ENCODE data around the gene USP25.

Gene USP25

GRCh38 chr21:15826147-15826780 lies 96.5 kb downstream of the USP25 start:
- no peak for TF ChIP-seq ZNF8 (CRISPR knock-in tag; IDR thresholded peaks at IDR 0.05)
- TF ChIP-seq TCF4 (CRISPR knock-in tag; IDR thresholded peaks at IDR 0.05; ENCODE audit: borderline replicate concordance): no peak
- TF ChIP-seq SNAI2 (CRISPR knock-in tag; IDR thresholded peaks at IDR 0.05): no peak
- TF ChIP-seq RARB (CRISPR knock-in tag; IDR thresholded peaks at IDR 0.05): no peak
- TF ChIP-seq, protein P1, sequence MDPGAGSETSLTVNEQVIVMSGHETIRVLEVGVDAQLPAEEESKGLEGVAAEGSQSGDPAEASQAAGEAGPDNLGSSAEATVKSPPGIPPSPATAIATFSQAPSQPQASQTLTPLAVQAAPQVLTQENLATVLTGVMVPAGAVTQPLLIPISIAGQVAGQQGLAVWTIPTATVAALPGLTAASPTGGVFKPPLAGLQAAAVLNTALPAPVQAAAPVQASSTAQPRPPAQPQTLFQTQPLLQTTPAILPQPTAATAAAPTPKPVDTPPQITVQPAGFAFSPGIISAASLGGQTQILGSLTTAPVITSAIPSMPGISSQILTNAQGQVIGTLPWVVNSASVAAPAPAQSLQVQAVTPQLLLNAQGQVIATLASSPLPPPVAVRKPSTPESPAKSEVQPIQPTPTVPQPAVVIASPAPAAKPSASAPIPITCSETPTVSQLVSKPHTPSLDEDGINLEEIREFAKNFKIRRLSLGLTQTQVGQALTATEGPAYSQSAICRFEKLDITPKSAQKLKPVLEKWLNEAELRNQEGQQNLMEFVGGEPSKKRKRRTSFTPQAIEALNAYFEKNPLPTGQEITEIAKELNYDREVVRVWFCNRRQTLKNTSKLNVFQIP (CRISPR knock-in tag; IDR thresholded peaks at IDR 0.05; ENCODE audit: borderline replicate concordance, low read depth): no peak
- no peak for TF ChIP-seq ESRRG (CRISPR knock-in tag; IDR thresholded peaks at IDR 0.05)
- no peak for TF ChIP-seq ZFP30 (CRISPR knock-in tag; IDR thresholded peaks at IDR 0.05)
- TF ChIP-seq, protein P2, sequence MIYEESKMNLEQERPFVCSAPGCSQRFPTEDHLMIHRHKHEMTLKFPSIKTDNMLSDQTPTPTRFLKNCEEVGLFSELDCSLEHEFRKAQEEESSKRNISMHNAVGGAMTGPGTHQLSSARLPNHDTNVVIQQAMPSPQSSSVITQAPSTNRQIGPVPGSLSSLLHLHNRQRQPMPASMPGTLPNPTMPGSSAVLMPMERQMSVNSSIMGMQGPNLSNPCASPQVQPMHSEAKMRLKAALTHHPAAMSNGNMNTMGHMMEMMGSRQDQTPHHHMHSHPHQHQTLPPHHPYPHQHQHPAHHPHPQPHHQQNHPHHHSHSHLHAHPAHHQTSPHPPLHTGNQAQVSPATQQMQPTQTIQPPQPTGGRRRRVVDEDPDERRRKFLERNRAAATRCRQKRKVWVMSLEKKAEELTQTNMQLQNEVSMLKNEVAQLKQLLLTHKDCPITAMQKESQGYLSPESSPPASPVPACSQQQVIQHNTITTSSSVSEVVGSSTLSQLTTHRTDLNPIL (CRISPR knock-in tag; IDR thresholded peaks at IDR 0.05; ENCODE audit: low read depth): no peak
- TF ChIP-seq, protein P3, sequence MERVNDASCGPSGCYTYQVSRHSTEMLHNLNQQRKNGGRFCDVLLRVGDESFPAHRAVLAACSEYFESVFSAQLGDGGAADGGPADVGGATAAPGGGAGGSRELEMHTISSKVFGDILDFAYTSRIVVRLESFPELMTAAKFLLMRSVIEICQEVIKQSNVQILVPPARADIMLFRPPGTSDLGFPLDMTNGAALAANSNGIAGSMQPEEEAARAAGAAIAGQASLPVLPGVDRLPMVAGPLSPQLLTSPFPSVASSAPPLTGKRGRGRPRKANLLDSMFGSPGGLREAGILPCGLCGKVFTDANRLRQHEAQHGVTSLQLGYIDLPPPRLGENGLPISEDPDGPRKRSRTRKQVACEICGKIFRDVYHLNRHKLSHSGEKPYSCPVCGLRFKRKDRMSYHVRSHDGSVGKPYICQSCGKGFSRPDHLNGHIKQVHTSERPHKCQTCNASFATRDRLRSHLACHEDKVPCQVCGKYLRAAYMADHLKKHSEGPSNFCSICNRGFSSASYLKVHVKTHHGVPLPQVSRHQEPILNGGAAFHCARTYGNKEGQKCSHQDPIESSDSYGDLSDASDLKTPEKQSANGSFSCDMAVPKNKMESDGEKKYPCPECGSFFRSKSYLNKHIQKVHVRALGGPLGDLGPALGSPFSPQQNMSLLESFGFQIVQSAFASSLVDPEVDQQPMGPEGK (CRISPR knock-in tag; IDR thresholded peaks at IDR 0.05; ENCODE audit: borderline replicate concordance): no peak
- no peak for TF ChIP-seq OSR1 (CRISPR knock-in tag; IDR thresholded peaks at IDR 0.05)
- ATAC-seq: peak; percentile 82

DNA sequence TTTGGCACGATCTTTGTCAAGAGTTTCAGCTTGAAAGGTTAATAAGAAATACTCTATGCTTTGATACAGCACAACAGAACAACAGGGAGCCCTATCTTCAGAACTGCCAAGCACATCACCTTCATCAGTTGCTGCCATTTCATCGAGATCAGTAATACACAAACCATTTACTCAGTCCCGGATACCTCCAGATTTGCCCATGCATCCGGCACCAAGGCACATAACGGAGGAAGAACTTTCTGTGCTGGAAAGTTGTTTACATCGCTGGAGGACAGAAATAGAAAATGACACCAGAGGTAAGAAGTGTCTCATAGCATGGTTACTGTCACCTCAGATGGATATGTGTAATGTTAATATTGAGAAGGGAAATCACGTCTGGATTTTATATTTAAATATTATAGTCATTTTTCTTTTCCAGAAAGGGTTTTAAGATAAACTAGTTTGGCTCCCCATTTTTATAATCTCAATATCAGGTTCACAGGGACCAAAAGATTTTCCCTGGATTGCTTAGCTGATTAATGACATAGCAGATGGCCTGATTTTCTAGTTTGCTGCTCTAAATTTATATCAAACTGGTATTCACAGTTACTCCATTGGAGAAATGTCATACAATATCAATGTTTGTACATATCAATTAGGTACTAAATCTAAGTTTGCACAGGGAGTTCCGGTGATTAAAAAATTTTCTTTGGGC lies 97.3 kb downstream of the USP25 start:
- TF ChIP-seq TCF4 (CRISPR knock-in tag; IDR thresholded peaks at IDR 0.05; ENCODE audit: borderline replicate concordance) (no peak), TOX (CRISPR knock-in tag; IDR thresholded peaks at IDR 0.05; ENCODE audit: borderline replicate concordance) (no peak)
- TF ChIP-seq, protein P2 (CRISPR knock-in tag; IDR thresholded peaks at IDR 0.05; ENCODE audit: low read depth): no peak
- ATAC-seq: no peak

DNA sequence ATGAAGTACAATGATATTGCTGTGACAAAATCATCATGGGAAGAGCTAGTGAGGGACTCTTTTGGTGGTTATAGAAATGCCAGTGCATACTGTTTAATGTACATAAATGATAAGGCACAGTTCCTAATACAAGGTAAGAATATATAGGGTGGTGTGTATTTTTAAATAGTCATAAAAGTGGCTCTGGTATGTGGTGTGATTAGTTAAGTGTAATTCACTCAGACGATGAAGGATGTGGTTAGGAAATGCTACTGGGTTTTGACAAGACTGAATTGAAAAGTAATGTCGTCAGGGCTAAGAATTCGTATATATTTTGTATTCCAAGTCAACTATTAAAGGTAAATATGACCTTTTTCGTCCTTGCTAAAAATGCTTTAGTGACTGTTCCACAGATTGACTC lies 101.7 kb downstream of the USP25 start:
- TF ChIP-seq SNAI2 (CRISPR knock-in tag; IDR thresholded peaks at IDR 0.05) (no peak), ESRRG (CRISPR knock-in tag; IDR thresholded peaks at IDR 0.05) (no peak), ZNF70 (CRISPR knock-in tag; IDR thresholded peaks at IDR 0.05) (no peak)
- no peak for ATAC-seq

DNA sequence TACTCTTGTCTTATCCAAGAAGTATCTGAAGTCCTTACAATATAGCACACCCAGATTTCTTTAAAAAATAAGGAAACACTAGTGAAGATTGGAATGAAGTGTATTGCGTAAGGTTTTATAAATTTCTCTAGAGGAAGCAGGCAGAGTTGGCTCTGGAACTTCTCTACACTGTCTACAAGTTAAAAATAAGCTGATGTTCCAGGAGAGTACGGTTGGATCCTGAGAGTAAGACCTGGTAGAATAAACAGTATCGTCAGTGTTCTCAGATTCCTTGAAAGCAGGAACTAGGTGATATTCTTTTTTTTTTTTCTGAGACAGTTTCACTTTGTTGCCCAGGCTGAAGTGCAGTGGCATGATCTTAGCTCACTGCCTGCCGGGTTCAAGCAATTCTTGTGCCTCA lies 107.9 kb downstream of the USP25 start:
- peak; percentile 20; the same call in 1 of the 3 replicates for ATAC-seq
- no peak for TF ChIP-seq ZNF8 (CRISPR knock-in tag; IDR thresholded peaks at IDR 0.05)
- TF ChIP-seq RARB (CRISPR knock-in tag; IDR thresholded peaks at IDR 0.05): no peak
- TF ChIP-seq ZNF70 (CRISPR knock-in tag; IDR thresholded peaks at IDR 0.05): no peak
- TF ChIP-seq ZNF565 (CRISPR knock-in tag; conservative IDR thresholded peaks at IDR 0.05; ENCODE audit: low read depth): no peak
- TF ChIP-seq, protein P2 (CRISPR knock-in tag; IDR thresholded peaks at IDR 0.05; ENCODE audit: low read depth): no peak
- TF ChIP-seq TOX (CRISPR knock-in tag; IDR thresholded peaks at IDR 0.05; ENCODE audit: borderline replicate concordance): no peak
- TF ChIP-seq ARNTL (CRISPR knock-in tag; IDR thresholded peaks at IDR 0.05; ENCODE audit: borderline replicate concordance, low read depth): no peak
- TF ChIP-seq, protein P1 (CRISPR knock-in tag; IDR thresholded peaks at IDR 0.05; ENCODE audit: borderline replicate concordance, low read depth): no peak
- no peak for TF ChIP-seq ZFP30 (CRISPR knock-in tag; IDR thresholded peaks at IDR 0.05)
- TF ChIP-seq BACH2 (CRISPR knock-in tag; IDR thresholded peaks at IDR 0.05; ENCODE audit: borderline replicate concordance): no peak
- TF ChIP-seq TCF4 (CRISPR knock-in tag; IDR thresholded peaks at IDR 0.05; ENCODE audit: borderline replicate concordance): no peak
- TF ChIP-seq, protein P4, sequence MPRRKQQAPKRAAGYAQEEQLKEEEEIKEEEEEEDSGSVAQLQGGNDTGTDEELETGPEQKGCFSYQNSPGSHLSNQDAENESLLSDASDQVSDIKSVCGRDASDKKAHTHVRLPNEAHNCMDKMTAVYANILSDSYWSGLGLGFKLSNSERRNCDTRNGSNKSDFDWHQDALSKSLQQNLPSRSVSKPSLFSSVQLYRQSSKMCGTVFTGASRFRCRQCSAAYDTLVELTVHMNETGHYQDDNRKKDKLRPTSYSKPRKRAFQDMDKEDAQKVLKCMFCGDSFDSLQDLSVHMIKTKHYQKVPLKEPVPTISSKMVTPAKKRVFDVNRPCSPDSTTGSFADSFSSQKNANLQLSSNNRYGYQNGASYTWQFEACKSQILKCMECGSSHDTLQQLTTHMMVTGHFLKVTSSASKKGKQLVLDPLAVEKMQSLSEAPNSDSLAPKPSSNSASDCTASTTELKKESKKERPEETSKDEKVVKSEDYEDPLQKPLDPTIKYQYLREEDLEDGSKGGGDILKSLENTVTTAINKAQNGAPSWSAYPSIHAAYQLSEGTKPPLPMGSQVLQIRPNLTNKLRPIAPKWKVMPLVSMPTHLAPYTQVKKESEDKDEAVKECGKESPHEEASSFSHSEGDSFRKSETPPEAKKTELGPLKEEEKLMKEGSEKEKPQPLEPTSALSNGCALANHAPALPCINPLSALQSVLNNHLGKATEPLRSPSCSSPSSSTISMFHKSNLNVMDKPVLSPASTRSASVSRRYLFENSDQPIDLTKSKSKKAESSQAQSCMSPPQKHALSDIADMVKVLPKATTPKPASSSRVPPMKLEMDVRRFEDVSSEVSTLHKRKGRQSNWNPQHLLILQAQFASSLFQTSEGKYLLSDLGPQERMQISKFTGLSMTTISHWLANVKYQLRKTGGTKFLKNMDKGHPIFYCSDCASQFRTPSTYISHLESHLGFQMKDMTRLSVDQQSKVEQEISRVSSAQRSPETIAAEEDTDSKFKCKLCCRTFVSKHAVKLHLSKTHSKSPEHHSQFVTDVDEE (CRISPR knock-in tag; IDR thresholded peaks at IDR 0.05): no peak
- no peak for TF ChIP-seq PPARA (CRISPR knock-in tag; IDR thresholded peaks at IDR 0.05; ENCODE audit: borderline replicate concordance)
- no peak for TF ChIP-seq ISL1 (CRISPR knock-in tag; IDR thresholded peaks at IDR 0.05)
- TF ChIP-seq ZFP3 (CRISPR knock-in tag; IDR thresholded peaks at IDR 0.05): no peak
